Pulmonary artery endothelial cell (primary cell): ENCODE data around the gene ACOT7. TPM values are rescaled to one million over a fixed set of nuclear protein-coding genes. Genes with fewer than 3 reads are reported as not detected.

Experiments used
- DNase-seq: peaks from one replicate; pipeline ENCODE4 v3.0.0-alpha.2; 2011; ENCODE audit warnings: low read depth, low spot score
- total RNA-seq: library from RNA; depleted of rRNA; stranded (reverse); fragments of >200 nt; gene quantifications from 2 replicates; pipeline ENCODE4 v1.2.3, GENCODE V29; 2014

ACOT7 gene
- total RNA-seq, 1 donor from 2014 or later, result 69.0 TPM

DNA sequence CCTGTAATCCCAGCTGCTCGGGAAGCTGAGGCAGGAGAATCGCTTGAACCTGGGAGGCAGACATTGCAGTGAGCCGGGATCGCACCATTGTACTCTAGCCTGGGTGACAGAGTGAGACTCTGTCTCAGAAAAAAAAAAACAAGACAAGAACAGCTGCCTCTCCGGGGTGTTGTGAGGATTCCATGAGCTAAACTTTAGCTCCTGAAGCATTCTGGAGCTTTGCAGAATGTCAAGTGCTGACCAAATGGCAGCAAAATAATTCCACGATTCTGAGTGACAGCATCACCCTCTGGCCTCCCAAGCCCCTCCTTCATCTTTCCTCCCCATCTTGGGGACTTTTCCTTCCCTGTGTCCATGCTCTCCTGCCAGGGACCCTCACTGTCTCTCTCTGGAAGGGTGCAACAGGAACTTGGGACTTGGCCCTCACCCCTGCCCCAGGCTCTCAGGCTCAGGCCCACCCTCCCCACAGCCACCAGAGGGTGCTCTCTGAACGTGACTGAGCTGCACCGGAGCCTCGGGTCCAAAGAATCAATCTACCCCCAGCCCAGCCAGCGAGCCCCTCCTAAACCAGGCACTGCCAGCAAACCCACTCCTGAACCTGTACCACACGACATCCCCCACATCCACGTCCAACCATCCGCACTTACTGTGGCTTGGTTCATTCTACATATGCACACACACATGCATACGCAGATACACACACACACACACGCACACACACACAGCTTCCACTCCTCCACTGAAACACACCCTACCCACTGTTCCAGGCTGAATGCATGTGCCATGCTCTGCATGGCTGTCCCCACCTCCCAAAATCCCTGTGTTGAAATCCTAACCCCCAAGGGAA lies 45.7 kb downstream of the ACOT7 start:
- no peak for DNase-seq

- no peak for DNase-seq
Observed at GRCh38 chr1:6345460-6345859, 48.1 kb downstream of the ACOT7 start.

- DNase-seq, result no peak
Observed at GRCh38 chr1:6345009-6345408, 48.6 kb downstream of the ACOT7 start.

DNA sequence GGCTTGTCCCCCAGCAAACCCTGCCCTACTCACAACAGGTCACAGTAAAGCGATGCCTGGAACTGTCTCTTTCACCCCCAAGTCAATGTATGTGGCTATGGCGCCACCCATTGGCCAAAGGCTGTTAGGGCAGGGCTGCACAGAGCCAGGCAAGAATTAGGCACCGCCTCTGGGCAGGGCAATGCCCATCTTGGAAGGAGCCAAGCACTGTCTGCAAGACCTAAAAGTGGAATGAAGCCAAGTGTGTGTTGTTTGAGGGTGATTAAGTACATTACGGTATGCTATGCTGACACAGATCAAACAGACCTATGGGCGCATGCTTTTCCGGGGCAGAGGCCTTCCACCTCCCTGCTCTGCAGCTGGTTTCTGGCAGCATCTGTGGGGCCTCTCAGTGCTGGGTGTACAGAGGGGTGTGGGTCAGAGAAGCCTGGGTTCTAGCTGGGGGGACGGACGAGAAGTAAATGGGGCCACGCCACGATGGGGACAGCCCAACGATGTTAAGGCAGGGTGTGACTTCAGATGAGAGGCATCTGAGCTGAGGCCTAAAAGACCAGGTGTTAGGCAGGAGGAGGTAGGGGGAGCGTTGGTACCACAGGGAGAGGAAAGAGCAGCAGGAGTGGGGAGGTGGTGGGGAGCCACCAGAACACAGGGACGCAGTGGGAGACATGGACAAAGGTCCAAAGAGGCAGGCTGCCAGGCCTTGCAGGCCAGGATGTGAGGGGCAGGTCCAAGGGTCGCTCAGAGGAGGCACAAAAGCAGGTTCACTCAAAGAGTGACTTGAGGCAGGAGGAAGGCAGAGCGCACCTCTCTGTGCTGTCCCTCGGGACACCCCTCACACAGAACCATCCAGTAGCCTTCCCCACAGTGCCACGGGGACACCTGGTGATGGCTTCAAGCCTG lies 49.8 kb downstream of the ACOT7 start:
- DNase-seq, result no peak

GRCh38 chr1:6342056-6342455 lies 51.5 kb downstream of the ACOT7 start:
- DNase-seq, result no peak

DNA sequence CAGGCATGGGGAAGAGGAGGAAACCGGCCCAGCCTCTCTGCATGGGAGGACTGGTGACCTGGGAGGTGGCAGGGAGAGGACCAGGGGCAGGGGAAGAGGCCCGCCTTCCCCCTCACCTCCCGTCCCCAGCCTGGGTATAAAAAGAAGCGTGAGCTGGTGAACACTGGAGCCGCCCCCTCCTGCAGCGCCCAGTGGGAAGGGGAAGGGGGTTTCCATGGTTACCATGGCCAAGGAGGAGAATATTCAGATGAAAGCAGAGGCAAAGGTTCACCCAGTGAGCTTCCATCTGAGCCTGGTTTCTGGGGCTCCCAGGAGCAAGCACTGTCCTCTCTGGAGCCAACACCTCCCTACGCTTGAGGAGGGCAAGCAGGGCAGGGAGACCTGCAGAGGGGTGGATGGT lies 54.9 kb downstream of the ACOT7 start:
- DNase-seq, result no peak

DNA sequence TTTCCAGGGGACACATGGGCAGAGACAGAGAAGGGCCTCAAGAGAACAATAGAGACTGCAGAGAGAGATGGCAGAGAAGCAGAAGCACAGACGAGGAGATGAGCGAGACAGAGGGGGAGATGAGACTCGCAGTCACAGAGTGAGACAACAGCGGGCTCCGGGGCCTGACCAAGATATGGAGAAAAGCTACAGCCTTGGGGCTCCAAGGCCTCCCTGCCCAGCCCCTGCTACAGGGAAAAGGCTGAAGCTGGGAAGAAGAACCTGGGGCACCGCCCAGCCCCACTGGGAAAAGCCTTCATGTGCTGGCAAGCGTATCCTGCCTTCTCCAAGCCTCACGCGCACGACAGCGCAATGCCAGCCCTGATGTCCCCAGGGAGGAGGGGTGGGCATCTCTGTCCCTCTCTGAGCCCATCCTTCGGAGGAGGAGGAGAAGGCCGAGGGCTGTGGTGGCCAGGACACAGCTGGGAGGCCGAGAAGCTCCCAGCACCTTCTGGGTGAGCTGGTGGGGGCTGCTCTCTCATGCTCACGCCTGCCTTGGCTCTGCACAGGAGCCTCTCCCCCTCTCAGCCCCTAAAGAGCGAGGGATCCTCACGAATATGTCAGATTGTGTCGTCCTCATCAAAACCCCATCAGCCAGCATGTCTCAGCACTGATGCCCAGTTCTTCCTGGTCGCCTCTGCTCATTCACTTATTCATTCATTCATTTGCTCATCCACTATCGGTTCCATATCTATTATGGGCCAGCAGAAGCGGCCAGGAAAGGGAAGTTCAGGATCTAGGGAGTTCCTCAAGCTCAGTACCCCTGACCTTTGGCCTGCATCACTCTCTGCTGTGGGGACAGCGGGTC lies 56.6 kb downstream of the ACOT7 start:
- no peak for DNase-seq

GRCh38 chr1:6334261-6334993 lies 59.1 kb downstream of the ACOT7 start:
- no peak for DNase-seq

DNA sequence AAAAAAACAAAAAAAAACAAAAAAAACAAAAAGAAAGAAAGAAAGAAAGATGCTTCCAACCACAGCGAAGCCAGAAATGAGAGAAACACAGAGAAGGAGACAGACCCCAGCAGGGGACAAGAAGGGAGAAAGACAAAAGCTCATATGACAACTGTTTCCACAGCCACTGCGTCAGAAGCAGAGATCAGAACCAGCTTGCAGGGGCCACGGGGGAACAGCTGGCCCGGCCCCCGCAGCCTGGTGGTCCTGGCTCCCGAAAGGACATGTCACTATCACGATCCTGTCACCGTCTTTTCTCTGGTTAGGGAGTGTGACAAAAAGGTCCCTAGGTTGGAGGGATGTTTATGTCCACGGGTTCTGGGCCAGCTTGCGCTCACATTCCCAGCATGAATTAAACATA lies 60.7 kb downstream of the ACOT7 start:
- DNase-seq, result no peak

- DNase-seq, result no peak
Observed at GRCh38 chr1:6331543-6332273, 61.9 kb downstream of the ACOT7 start.

GRCh38 chr1:6330410-6330911 lies 63.1 kb downstream of the ACOT7 start:
- DNase-seq, result no peak

DNA sequence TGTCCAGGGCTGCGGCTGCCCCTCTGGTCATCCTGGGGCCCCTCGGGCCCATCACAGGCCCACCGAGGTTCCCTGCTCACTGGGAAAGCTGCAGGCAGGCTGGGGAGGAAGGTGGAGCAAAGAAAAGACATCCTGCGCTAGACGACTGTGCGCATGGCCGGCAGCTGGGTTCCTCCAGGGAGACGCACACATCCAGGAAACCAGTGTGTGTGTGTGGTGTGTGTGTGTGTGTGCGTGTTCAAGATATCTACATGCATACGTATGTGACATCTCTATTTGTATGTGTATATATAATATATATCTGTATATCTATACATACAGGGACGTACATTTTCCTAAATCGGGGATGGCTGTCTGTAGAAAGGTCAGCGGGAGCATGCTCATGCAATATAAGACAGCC lies 63.7 kb downstream of the ACOT7 start:
- no peak for DNase-seq

DNA sequence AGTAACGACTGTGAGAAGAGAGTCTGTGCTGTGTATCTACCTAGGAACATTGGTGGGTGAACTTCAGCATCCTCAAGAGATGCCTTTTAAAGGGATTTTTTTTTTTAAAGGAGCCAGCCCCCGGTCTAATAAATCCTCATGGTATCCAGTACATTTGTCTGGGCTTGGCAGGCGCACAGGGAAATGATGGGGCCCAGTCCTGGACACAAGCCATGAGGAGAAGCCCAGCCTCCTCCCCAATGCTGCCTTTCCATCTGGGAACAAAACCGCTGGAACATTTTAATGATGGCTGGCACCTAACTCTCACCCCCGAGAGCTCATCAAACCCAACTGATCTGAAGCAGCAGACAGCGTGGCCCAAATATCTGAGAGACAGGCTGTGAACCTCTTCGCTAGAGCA lies 64.2 kb downstream of the ACOT7 start:
- no peak for DNase-seq

DNA sequence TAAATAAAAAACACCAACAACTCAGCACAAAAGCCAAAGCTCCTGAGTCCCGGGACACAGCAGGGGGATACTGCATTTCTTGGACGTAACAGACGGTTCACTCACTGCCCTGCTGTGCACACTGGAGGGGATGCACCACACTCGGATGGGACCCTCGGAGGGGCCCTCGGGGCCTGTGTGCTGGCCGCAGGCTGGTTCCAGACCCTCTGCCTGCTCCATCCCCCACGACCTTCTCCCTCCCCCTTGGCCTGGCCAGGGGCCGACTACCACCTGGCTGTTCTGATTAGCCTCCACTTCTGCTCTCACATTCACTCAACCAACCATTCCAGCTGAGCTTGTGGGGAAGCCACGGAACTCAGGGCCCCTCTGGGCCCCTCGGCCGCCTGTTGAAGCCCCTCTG lies 64.9 kb downstream of the ACOT7 start:
- DNase-seq, result no peak

DNA sequence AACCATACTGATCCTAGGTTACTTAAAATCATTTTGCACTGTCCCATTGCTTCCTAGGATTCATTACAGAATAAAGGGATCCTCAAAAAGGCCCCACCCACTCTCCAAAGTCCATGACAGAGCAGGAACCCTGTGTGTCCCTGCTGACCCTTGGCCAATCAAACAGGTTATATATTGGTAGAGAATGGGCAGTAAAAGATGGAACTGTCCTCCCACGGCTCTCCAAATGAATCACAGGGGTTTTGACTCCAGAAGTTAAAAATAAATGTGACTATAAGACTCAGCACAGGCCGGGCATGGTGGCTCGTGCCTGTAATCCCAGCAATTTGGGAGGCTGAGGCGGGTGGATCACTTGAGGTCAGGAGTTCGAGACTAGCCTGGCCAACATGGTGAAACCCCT lies 65.5 kb downstream of the ACOT7 start:
- DNase-seq, result no peak

DNA sequence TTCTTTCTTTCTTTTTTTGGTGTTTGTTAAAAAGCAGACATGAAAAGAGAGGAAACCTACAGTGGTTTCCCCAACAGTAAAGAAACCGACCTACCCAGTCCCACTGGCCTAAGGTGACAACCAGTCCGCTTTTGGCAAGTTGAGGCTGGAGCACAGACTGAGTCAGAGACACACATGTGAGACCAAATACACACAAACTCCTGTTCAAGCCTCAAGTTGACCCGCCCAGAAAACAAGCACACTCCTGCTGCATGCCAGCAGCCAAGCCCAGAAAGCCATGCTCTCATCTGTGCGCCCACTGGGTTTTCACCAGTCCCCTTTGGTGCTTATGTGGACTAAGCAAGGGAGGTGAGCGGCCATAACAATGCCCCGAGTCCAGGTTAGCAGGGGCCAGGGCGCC lies 68.1 kb downstream of the ACOT7 start:
- DNase-seq, result no peak

- DNase-seq, result no peak
Observed at GRCh38 chr1:6322161-6322560, 71.4 kb downstream of the ACOT7 start.

- DNase-seq, result no peak
Observed at GRCh38 chr1:6321205-6321604, 72.4 kb downstream of the ACOT7 start.

DNA sequence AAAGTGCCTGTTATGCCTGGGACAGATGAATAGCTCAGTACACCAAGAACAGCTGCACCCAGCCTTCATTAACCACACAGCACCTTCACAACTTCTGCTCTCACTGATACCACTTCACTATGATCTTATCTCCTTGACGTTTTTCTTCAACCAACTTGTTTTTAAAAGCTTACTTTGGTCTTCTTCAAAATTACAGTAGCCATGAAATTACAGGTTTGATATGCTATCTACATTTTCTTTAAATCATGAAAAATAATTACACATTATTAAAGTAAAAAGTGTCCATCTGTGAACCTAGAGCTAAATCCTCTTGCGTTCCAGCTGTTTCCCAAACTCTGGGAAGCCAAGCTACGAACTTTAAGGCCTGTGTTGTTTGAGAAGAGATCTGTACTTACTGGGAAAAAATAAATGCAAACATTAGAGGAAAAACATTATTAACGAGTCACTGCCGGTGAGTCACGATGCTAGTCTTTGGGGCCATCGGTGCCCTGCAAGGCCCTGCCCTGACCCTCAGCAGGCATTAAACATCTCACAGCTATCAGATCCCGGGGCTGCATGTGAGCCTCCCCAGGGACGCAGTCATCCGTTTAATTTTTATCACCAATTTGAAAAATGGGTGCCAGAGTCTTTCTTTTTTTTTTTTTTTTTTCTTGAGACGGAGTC lies 76.3 kb downstream of the ACOT7 start:
- no peak for DNase-seq
